Stimulated activated CD8-positive, alpha-beta memory T cell treated with anti-CD3 and anti-CD28 coated beads, Interleukin-4, amount 100 ng/mL, for 48 hours (primary cell): ENCODE results near the gene RAB15.
A peak's percentile ranks its signal among the peaks of the same experiment; 100 is the strongest.

Source experiments
- DNase-seq: peaks from one replicate; pipeline ENCODE4 v3.0.0-alpha.2; 2020

The RAB15 gene

DNA sequence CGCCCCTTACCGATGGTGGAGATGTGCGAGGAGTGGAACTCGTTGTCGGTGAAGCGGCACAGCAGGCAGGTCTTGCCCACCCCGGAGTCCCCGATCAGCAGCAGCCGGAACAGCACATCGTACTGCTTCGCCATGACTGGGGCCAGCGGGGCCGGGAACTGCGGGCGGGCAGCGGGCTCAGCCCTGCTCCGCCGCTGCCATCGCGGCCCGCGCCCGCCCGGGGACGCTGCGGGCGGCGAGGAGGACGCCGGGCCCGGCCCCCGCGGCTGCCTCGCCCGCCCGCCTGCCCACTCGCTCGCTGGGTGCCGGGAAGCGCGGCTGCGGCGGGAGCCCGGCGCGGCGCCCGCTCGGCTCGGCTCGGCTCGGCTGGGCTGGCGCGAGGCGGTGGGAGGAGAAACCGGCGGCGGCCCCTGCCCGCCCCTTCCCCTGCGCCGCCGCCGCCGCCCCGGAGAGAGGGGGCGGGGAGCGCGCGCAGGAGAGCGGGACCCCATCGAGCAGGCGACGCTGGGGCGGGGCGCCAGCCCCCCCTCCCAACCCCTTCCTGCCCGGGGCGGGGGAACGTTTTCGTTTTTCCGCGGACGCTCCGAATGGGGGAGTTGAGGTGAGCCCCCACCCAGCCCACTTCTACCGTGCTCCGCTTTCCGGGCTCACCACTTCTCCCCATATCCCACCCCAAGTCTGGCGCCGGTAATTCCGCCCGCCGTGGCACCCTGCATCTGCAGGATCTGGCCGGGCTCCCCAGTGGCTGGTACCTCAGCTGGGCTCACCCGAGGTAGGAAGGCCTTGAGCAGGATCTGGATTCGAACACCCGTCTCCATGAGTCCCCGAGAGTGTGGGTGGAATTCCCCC lies at the start of gene RAB15:
RAB15 (minus strand) TSS at position 394 of the 849 bp plus-strand sequence; CDS start at position 134, 260 bp downstream.
- DNase-seq, result peak; percentile 50

DNA sequence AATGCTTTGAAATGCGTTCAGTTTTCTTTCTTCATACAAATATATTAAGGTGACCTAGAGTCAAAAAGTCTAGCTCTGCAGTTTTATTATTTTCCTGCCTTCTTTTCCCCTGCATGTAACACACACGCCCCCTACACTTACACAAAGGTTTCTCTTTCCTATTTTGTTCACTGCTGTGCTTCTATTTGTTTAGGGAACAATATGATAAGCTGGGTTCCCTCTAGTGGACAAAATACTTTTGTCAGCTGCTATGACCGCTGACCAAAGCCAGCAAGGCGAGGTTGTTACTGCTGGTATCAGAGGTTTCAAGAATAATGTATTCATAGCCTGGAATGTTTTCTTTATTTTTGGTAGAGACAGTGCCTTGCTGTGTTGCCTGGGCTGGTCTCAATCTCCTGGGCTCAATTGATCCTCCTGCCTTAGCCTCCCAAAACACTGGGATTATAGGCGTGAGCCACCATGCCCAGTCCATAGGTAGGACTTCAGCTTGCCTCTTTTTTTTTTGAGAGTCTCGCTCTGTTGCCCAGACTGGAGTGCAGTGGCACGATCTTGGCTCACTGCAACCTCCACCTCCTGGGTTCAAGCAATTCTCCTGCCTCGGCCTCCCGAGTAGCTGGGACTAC lies 47.9 kb upstream of the RAB15 start:
- no peak for DNase-seq

DNA sequence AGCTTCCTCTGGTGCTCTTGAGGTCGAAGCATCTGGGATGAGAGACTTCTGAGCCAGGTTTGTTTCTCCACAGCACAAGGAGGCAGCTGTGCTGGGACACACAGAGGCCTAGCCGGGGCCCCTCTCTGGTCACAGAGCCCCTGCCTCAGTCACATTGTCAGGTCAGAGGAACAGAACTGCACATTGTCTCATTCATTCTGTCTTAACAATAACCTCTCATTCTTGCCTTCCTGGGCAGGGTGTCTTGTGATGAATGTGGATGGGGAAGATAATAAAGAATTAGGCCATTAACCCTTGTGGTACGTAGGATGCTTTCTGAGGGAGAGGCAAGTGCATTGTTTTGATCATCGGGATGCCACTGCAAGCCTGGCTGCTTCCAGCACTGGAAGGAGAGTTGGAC lies 44.3 kb upstream of the RAB15 start:
- DNase-seq, result no peak

DNA sequence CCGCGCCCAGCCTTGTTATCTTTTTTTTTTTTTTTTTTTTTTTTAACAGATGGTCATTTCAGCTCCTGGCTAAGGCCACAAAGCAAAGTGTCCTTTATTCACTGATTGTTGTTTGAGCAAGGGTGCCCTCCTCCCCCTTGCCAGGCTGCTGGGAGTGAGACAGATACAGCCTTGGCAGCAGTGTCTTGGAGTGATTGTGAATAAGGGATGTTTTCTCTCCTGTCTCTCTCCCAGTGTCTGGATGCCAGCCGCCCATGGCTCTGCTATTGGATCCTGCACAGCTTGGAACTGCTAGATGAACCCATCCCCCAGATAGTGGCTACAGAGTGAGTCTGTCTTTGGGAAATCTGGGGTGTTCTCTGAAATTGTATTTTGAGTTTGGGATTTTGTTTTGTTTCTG lies 43.3 kb upstream of the RAB15 start:
- no peak for DNase-seq

DNA sequence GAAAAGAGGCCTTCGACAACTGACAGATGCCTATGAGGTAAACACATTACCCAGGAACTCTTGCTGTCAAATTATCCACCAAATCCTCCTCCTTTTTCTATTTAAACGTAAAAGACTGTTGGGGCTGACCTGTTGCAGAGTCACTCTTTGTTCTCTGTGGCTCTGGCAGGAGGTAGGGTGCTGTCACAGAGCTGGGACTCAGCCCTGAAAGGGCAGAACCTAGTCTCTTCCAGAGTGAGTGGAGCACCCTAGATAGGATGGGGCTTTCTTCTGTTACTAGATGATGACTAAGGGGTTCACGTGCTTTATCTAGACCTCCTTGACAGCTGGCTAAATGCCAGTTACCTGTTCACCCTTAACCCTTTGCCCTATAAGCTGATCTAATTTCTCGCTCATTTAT lies 40.2 kb upstream of the RAB15 start:
- no peak for DNase-seq

DNA sequence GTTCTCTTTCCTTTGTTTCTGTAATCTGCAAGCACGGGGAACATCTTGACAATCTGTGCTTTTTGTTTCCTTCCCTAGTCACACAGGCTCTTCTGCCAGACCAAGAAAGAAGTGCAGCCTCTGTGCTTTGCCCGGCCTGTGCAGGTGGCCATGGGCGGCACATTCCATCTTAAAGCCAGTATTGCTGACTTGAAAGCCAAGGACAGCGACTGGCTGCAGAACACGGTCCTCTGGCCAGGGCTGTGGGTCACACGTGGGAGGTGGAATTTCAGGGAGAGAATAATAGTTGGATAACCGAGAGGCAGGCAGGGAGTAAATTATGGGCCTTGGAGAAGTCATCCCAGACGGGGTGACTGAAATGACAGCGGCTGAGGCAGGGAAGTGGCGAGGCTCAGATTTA lies 39.4 kb upstream of the RAB15 start:
- no peak for DNase-seq

DNA sequence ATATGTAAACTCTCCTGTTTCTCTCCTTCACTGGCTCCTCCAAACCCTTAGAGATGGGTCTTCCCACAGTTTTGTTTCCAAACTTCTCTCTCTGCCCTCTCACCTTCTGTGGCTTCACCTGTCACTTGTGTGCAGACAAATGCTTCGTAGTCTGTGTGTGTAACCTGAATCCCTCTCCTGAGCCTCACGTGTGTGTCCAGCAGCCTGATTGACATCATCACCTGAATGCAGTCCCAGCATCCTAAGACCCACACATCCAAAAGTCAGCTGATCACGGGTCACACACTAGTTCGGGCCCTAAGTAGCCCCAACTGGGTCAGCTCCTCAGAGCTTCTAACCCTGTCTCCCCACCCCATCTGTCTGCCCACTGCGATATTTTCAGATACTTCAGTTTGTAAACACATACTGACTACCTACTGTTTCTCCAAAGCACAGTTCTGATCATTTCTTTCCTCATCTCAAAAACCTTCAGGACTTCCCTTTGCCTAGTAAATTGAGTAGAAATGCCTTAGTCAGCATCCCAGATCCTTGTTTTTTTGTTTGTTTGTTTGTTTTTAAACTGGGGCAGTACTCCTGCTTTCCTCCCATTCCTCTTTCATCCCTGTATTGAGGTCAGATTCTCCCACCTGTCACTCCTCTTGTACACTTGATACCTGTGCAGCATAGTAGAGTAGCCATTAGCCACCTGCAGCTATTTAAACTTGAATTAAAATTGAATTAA lies 38.2 kb upstream of the RAB15 start:
- DNase-seq, result no peak

DNA sequence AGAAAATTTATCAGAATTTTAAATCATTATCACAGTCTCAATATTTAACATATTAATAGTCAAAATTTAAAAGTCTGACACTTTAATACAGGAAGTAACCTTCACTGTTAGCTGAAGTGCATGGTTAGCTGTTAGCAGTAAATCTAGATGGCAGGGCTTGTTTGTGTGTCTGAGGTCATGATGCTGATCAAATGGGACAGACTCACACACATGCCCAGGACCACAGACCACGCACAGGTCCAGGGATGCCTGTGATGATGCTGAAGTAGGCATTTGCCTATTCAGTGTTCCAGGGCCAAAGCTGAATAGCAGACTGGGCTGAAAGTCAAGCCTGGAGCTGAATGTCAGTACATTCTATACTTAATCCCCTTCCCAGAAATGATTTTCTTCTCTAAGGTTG lies 35.1 kb upstream of the RAB15 start:
- DNase-seq, result no peak

DNA sequence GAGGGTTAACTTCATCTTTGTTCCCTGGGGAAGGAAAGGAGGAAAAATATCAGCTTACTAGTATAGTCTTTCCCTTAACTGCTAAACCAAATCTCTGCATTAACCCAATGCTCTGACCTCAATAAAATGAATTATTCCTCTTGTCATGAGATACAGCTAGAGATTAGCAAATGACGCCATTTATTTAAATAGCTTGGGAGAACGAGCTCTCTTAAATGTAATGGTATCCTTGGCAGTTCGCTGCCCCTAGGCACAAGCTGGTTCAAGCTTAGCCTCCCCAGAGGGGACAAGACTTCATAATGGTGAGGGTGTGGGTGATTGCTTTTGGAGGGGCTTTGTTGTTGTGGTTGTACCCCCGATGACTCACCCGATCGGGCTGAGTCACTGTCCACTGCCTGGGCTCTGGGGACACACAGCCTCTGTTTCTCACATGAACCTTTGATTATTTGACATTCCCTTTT lies 34.2 kb upstream of the RAB15 start:
- no peak for DNase-seq

DNA sequence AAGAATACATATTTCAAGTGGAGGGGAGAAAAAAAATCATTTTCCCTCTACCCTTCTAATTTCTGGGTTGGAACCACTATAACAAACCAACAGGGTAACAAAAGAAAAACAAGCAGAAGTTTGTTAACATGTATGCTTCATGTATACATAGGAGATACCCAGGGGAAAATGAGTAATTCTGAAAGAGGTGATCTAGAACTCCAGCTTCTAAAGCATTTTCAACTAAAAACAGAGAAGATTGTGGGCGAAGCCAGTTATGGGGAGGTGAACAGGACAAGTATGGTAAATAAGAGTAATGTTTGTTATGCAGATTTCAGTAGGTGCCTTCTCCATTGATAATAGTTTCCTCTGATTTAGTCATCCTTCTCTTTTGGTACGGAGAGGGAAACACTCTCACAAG lies 31.3 kb upstream of the RAB15 start:
- no peak for DNase-seq

DNA sequence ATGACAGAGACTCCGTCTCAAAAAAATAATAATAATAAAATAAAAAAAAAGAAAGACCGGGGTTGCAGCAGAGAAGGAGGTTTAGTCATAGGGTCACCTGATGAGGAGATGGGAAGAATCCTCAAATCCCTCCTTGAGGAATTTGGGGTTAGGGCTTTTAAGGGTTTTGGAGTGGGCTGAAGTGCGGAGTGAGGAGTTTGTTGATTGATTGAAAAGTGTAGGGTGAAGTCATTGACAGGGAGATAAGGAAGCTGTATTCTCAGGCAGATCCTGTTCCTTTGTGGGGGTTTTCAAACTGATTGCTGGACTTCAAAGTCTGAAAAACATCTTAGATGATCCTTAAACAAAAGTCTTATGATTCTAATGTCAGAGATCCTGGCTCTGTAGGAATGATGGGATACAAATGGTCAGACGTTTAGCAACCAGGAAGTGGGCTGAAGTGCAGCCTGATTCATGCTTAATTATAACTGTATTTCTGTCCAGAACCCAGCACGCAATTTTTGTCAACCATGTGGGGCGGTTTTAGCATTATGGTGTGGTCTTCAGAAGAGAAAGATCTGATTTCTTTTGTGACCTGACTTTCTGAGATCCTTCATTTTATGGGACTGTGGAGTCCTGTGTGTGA lies 30.6 kb upstream of the RAB15 start:
- DNase-seq, result no peak

DNA sequence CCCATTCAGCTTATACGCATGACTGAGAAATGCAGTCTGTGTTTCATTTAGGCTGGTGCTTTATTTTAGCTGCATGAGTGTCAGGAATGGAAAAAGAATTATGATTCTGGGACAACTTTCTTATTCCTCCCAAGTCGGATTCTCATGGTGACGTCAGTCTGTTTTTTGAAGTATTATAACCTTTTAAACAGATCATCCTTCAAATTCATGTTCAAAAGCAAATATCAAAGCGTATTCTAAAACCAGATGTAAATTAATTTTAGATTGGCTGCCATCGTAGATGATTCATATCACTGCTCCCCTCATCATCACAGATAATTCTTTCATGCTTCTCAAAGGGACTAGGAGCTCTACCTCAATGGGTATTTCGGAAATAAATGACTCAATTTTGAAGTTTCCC lies 29.6 kb upstream of the RAB15 start:
- DNase-seq, result no peak

DNA sequence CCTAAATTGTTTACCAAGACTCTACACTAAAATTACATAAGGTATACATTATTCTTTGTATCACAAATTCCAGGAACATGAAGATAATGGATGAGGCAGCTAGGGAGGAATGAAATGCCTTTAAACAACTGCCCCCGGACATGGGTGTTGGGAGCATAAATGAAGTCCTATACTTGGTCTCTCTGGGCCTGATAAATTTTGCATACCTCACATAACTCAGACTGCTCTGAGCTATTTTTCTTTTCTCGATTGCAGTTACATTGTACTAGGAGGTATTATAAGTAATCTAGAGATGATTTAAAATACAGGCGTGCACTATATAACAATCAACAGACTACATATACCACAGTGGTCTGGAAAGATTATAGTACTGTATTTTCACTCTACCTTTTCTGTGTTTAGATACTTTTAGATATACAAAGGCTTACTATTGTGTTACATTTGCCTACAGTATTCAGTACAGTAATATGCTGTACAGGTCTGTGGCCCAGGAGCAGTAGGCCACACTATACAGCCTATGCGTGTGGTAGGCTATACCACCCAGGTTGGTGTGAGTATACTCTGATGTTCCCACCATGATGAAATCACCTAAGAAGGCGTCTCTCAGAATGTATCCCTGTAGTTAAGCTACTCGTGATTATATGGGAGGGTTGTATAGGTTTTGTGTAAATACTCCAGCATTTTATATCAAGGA lies 28.9 kb upstream of the RAB15 start:
- DNase-seq, result no peak

DNA sequence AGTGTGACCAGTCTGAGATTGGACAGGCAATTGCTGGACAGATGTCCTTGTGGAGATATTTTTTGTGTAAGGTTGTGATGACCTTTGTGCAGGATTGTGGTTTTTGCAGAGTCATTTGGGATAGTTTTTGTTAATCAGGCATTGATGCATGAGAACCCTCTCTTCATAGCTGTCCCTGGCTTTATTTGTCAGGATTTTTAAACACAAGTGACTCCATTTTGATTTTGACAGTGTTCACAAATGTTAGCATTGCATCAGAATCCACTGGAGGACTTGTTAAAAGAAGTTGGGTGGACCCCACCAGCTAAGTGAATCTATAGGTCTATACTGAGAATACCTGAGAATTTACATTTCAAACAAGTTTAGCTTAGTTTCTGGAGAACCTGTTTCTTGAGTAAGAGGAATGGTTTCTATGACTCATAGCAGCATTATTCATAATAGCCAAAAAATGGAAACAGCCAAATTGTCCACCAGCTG lies 26.4 kb upstream of the RAB15 start:
- DNase-seq, result no peak

DNA sequence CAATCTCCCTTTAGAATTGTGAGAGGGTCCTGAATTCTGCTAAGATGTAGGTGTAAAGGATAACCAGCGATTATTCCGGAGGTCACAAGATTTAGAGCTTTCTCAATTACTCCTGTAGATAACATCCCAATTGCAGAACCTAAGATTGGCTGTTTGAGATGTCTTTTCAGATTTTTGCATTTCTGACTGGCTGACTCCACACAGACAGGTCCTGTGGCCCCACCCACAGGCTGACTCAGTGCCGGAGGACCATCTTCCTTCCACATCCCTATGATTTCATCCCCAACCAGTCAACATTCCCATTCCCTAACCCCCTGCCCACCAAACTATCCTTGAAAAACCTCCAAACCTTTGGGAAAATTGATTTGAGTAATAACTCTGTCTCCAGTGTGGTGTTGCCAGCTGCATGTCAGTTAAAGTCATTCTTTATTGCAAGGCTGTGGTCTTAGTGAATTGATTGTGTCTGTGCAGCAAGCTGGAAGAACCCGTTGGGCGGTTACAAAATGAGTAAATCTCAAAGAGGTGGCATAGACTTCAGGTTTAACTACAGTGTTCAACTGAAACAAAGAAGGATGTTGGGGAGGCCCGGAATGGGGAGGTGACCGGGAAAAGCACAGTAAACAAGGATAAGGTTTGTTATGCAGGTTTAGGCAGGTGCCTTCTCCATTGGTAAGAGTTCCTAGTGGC lies 25.1 kb upstream of the RAB15 start:
- DNase-seq, result no peak

DNA sequence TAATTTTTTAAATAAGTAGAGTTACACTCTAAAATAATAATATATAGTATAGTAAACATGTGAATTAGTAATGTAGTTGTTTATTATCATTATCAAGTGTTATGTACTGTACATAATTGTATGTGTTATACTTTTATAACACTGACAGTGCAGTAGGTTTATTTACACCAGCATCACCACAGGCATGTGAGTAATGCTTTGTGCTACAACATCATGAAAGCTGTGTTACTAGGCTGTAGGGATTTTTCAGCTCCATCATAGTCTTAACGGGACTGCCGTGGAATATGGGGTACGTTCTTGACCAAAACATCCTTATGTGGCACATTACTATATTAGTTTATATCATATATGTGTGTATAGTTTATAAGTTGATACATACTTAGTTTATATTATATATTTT lies 23.2 kb upstream of the RAB15 start:
- no peak for DNase-seq

DNA sequence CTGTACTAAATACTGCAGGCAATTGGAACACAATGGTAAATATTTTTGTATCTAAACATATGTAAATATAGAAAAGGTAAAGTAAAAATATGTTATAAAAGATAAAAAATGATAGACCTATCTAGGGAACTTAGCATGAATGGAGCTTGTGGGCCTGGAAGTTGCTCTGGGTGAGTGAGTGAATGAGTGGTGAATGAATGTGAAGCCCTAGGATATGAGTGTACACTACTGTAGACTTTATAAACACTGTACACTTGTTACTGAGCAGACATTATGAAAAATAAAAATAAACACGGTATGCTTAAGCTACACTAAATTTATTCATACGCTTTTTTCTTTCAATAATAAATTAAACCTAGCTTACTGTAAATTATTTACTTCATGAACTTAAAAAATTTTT lies 22.4 kb upstream of the RAB15 start:
- DNase-seq, result no peak

DNA sequence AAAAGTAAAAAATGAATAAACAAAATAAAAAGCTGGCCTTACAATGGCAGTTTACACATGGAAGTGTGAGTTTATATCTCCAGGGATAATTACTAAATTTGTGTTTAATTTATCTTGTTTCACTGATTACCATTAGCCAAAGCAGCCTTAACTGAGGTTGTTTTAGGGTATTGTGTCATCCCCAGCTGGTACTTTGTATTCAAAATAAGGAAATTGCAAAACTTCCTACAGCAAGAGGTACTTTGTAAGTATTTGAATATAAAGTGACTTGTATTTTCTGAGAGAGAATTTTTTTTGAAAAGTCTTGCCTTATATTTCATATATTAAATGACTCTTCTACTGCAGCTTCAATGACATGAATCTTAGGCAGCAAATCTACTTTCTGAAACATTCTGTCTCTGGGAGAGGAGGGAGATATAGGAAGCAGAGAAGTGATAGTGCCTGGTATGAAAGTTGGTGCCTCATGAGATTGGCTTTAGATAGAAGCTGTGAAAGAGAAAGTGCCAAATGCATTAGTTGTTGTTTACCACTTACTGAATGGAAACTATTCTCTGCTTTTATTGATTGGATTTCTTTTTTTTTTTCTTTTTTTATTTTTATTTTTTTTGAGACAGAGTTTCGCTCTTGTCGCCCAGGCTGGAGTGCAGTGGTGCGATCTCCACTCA lies 21.3 kb upstream of the RAB15 start:
- no peak for DNase-seq

DNA sequence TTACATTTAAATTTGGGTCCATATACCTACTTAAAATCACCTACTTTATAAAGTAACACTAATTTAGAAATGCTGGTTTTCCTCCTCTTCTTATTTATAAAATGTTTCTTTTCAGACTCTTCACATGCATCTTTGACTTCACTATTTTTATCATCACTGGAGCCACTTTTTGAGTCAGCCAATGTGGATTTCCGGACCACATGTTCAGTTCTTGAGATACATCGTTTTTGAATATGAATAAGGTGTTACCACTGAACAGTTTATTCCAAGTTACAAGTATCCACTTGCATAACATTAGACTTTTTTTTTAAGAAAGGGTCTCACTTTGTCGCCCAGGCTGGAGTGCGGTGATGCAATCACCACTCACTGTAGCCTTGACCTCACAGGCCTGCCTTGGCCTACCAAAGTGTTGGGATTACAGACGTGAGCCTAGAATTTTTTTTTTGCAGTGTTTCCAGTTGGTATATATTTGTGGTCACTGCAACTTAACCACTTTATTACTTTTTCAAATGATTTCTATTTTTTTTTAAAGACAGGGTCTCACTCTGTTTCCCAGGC lies 20.3 kb upstream of the RAB15 start:
- no peak for DNase-seq

DNA sequence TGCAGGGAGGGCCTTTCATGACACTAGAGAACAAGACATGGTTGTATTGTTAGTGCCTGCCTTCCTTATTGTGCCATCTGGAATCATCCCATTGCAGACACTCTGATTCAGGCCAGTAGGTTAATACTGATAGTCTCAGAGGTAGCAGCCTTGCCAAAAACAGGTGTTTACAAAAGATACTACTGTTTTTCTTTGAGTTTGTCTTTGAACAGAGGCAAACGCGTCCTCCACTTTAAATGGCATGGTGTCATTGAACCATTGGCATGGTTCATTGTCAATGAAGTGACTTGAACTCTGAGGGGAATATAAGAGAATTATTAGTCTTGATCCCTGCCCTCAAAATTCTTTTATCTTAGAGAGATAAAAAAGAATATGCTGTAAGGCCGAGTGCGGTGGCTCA lies 18.8 kb upstream of the RAB15 start:
- DNase-seq, result no peak

DNA sequence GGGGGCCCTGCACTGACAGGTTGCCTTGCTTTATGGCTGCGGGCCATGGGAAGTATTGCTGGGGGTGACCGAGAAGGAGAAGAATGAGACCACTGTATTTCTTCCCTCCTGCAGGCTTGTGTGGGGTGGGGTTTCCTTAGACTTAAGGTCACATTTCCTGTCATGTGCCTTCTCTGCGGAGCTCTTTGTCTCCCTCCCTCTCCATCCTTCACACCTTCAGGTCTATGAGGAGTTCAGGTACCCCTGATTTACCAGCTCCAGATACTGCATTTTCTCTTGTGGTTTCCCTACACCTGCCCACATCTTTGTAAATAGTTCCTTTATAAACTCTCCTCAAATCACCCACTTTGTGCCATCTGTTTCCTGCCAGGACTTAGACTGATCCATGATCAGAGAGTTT lies 18.2 kb upstream of the RAB15 start:
- DNase-seq, result no peak
